ENCODE measurements around the gene SLC6A9. TPM values are rescaled to one million over a fixed set of nuclear protein-coding genes. Genes with fewer than 3 reads are reported as not detected.

Gene SLC6A9
- total and polyA plus RNA-seq, 12 donors, result 11.8 to 198 (median 23.5) TPM

- H3K27ac ChIP-seq, result no peak overlapping the region
- no peak overlapping the region for H3K4me3 ChIP-seq
- H3K4me1 ChIP-seq (replicated peaks in 1 of 2), result no peaks in the 10 kb centered on the region
- H3K27me3 ChIP-seq, result no peaks in the 10 kb centered on the region
- TF ChIP-seq POLR2A (IDR thresholded peaks at IDR 0.05) (no peak), CTCF (IDR thresholded peaks at IDR 0.05) (no peak)
- WGBS, 4 donors, result 83 to 91% (median 87%) methylated on average over 6 to 8 of the region's 8 CpGs
- DNase-seq, result no peak
- H3K9me3 ChIP-seq (replicated peaks in 1 of 3), result no peaks in the 10 kb centered on the region
- intact Hi-C loops (cut with DNase I), result loop anchor here (5.0 kb wide), 1 partner anchor 37 kb away; no protein-coding TSS in a partner anchor
- H3K36me3 ChIP-seq (replicated peaks in 1 of 2), result peaks cover 0 to 6% of the 10 kb centered on the region in 2 donors
These were observed 31.1 kb downstream of the SLC6A9 start for GRCh38 chr1:44000122-44000665.

- no peaks in the 10 kb centered on the region for H3K9me3 ChIP-seq (replicated peaks in 1 of 3)
- WGBS, 4 donors, result 90 to 100% (median 91%) methylated on average over 2 to 8 of the region's 8 CpGs
- no peak overlapping the region for H3K4me3 ChIP-seq
- no peaks in the 10 kb centered on the region for H3K27me3 ChIP-seq
- TF ChIP-seq POLR2A (IDR thresholded peaks at IDR 0.05), result no peak
- no peak for TF ChIP-seq CTCF (IDR thresholded peaks at IDR 0.05)
- no peak overlapping the region for H3K27ac ChIP-seq
- no peaks in the 10 kb centered on the region for H3K4me1 ChIP-seq (replicated peaks in 1 of 2)
- peaks cover 0 to 6% of the 10 kb centered on the region in 2 donors for H3K36me3 ChIP-seq (replicated peaks in 1 of 2)
- no peak for DNase-seq
- intact Hi-C loops (cut with DNase I), result no loop called here
These were observed 31.8 kb downstream of the SLC6A9 start for GRCh38 chr1:43999455-43999854.

GRCh38 chr1:43998000-43998378 is 33.3 kb downstream of the SLC6A9 start:
- TF ChIP-seq CTCF (IDR thresholded peaks at IDR 0.05), result no peak
- TF ChIP-seq POLR2A (IDR thresholded peaks at IDR 0.05), result no peak
- 86 to 88% (median 86%) methylated on average over 11 of the region's 11 CpGs for WGBS, 4 donors
- H3K27me3 ChIP-seq, result no peaks in the 10 kb centered on the region
- H3K9me3 ChIP-seq (replicated peaks in 1 of 3), result no peaks in the 10 kb centered on the region
- DNase-seq, result no peak
- H3K4me1 ChIP-seq (replicated peaks in 1 of 2), result no peaks in the 10 kb centered on the region
- intact Hi-C loops (cut with DNase I), result no loop called here
- no peak overlapping the region for H3K27ac ChIP-seq
- H3K4me3 ChIP-seq, result no peak overlapping the region
- H3K36me3 ChIP-seq (replicated peaks in 1 of 2), result peaks cover 0 to 6% of the 10 kb centered on the region in 2 donors

GRCh38 chr1:43997295-43997999 is 33.8 kb downstream of the SLC6A9 start:
- Histone ChIP-seq H3K36me3 (replicated peaks in 1 of 2) (peaks cover 0 to 6% of the 10 kb centered on the region in 2 donors), H3K27me3 (no peaks in the 10 kb centered on the region), H3K4me3 (no peak overlapping the region), H3K4me1 (replicated peaks in 1 of 2) (no peaks in the 10 kb centered on the region), H3K9me3 (replicated peaks in 1 of 3) (no peaks in the 10 kb centered on the region), H3K27ac (no peak overlapping the region)
- no peak for DNase-seq
- intact Hi-C loops (cut with DNase I), result no loop called here
- TF ChIP-seq CTCF (IDR thresholded peaks at IDR 0.05) (no peak), POLR2A (IDR thresholded peaks at IDR 0.05) (no peak)
- 87 to 91% (median 89%) methylated on average over 11 to 22 of the region's 22 CpGs for WGBS, 4 donors

All from adrenal gland (tissue), 12 donors.